ENCODE data around the gene FLT3LG.
A peak's percentile ranks its signal among the peaks of the same experiment; 100 is the strongest.

FLT3LG gene, protein sequence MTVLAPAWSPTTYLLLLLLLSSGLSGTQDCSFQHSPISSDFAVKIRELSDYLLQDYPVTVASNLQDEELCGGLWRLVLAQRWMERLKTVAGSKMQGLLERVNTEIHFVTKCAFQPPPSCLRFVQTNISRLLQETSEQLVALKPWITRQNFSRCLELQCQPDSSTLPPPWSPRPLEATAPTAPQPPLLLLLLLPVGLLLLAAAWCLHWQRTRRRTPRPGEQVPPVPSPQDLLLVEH

DNA sequence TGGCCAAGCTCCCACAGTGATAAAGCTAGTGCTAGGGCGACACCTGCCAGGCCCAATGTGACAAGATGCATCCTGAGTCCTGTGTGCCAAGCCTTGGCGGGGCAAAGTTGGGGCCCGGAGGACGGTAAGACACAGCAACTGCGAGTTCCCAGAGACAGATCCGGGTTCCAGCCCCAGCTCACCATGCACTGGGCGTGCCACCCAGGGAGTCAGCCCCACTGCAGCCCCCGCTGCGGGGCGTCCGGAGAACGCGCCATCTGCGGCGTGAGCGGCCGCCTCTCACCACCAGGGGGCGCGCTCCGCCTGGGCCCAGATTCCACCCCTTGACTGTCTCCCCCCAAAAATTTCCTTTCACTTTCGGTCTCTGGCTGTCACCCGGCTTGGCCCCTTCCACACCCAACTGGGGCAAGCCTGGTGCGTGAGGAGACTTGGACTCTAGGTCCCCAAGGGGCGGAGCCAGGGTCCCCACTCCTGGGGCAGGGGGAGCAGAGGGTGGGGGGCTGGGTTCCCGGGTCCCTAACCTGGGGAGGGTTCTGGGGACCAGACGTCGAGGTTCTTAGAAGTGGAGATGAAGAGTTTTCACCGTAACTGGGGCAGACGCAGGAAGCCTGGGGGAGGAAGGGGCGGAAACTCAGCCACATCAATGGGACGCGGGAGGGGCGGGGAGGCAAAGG, at the start of gene FLT3LG:
Gene FLT3LG, plus strand, starts transcription at position 348 of the 674 bp plus-strand sequence. CDS start 425 bp downstream, outside the sequence.
- intact Hi-C loops (cut with DNase I) = loop anchor here (2.0 kb wide), 1 partner anchor 73 kb away; no protein-coding TSS in a partner anchor
- DNase-seq = peak; percentile 24 to 85 (median 65)

DNA sequence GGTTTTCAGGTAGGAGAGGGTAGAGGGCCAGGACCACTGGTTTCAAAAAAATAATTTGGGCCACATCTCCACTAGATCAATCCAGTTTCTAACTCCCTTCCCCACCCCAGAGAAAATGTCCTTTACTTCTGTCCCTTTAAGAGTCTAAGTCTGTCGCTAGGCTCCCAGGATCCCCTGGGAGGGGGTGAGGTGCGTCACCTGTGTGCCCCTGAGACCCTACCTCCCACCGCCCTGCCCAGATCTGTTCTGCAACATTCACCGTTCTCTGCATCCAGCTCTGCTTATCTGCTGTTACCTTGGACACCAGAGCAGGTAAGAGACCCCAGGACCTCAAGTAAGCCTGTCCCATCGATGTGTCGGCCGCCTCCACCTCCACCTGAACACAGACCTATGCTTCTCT, 48.8 kb upstream of the FLT3LG start, which contains the start of gene GFY:
Gene GFY, plus strand, starts transcription at position 211 of the 400 bp plus-strand sequence. CDS start 1,043 bp downstream, outside the sequence.
- no peak for DNase-seq
- intact Hi-C loops (cut with DNase I) = no loop called here

DNA sequence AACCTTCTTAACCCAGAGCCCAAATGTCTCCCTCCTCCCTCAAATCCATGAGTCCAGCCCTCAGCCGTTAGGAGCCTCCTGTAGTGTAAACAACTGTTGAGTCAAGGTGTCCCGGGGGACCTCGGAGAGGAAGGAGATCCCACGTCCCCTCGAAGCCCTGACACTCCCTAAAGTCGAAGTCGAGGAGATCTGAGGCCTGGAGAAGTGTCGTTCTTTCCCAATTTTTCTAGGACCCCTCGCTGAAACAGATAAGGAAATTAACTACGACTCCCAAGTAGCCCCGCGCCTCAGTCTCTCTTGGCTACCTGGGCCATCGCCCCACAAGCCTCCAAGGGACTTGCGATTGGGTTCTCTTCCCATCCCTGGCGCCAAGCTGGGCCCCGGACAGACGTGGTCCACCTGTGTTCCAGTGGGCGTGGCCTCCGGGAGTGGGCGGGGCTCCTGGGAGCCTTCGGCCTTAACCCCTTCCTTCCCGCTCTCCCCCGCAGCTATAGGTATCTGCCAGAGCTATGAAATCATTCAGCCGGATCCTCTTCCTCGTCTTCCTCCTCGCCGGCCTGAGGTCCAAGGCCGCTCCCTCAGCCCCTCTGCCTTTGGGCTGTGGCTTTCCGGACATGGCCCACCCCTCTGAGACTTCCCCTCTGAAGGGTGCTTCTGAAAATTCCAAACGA, 48.0 kb upstream of the FLT3LG start:
- DNase-seq = no peak

DNA sequence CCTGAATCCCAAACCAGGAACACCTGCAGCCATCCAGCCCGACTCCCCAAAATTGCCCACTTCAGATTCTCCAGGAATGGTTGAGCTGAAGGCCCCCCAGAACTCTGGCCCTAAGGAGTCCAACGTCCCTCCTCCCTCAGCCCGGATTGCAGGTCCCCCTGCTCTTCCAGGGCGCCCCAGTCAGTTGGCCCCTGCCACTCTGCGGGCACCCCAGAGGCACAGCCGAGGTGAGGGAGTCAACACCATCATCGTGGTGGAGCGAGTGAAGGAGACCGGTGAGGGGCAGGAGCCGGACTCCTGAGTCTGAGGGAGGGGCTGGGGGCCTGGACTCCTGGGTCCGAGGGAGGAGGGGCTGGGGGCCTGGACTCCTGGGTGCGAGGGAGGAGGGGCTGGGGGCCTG, 46.7 kb upstream of the FLT3LG start:
- intact Hi-C loops (cut with DNase I) = no loop called here
- DNase-seq = no peak

More for the DNA sequence above, 48.0 kb upstream of the FLT3LG start:
- intact Hi-C loops (cut with DNase I) = no loop called here

DNA sequence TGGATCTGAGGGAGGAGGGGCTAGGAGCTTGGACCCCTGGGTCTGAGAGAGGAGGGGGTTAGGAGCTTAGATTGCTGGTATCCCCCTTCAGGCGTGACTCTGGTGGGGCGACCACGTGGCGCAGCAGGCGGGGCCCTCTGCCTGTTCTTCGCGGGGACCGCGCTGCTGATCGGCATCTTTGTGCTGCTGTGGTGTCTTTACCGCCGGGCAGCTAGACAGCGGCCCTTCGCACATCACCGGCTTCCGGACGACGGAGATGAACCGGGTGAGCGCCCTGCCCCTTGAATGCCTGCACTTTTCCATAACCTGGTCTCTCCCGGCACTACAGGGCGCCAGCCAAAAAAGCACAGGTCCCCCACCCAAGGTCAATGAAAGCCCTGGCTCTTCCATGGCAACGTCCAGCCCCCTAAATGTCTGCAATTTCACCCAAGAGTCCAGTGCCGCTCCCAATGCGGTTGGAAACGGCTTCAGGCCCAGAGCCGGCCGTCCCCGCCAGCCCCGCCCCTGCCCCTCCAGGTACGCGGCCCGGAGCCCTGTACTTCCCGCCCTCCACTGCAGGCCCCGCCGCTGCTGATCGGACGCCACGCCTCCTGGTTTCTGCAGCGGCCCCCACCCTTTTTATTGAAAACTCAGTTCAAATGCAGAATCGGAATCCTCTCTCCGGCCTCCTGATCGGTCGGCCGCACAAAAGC, 46.0 kb upstream of the FLT3LG start:
- intact Hi-C loops (cut with DNase I) = no loop called here
- no peak for DNase-seq

DNA sequence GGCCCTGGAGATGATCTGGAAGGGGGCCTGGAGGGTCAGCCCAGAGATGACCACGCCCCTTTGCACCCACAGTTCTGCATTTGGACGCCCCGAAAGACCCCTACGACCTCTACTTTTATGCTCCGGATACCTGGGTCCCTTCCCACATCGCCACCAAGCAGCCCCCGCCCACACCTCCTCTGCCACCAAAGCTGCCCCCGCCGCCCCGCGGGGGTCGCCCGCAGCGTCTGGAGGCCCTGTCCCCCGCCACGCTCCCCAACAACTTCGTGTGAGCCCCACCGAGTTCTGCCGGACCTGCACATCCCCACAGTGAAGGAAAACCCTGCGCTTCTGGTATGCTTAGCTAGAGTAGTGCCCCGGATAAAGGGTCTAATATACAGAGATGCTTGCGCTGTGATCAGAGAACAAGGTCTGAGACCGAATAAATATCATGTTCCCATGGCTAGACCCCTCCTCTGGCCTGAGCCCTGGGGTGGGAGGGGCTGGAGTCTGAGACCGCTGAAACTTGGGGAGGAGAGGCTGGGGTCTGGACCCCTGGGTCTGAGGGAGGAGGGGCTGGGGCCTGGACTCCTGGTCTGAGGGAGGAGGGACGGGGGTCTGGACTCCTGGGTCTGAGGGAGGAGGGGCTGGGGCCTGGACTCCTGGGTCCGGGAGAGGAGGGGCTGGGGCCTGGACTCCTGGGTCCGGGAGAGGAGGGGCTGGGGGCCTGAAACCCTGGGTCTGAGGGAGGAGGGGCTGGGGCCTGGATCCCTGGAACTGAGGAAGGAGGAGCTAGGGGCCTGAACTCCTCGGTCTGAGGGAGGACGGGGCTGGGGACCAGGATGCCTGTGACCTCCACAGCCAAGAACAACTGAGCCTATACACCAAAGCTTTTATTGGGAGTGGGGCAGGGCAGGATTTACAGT, 45.2 kb upstream of the FLT3LG start:
- DNase-seq = no peak
- intact Hi-C loops (cut with DNase I) = no loop called here

DNA sequence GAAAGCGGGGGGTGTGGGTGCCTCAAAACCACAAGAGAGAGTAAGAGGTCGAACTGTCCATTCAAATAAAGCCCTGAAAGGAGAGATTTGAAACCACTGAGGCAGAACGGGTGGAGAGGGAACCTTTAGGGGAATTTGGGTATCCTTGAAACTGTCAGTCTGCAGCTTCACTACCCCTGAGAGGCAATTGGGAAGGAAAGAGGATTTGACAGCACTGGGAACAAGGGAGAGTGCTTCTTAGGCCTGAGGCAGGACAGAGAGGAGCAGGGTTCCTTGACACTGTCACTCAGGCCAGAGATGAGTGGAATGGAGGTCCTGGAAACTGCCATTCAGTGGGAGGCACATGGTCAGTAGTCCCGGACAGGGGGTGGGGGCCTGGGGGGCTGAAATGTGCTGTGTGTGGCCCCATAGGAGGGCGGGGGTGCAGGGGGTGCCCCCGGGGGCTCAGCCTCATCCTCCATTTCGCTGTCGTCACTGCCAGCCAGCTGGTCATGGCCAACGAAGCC, 43.8 kb upstream of the FLT3LG start:
- intact Hi-C loops (cut with DNase I) = no loop called here

DNA sequence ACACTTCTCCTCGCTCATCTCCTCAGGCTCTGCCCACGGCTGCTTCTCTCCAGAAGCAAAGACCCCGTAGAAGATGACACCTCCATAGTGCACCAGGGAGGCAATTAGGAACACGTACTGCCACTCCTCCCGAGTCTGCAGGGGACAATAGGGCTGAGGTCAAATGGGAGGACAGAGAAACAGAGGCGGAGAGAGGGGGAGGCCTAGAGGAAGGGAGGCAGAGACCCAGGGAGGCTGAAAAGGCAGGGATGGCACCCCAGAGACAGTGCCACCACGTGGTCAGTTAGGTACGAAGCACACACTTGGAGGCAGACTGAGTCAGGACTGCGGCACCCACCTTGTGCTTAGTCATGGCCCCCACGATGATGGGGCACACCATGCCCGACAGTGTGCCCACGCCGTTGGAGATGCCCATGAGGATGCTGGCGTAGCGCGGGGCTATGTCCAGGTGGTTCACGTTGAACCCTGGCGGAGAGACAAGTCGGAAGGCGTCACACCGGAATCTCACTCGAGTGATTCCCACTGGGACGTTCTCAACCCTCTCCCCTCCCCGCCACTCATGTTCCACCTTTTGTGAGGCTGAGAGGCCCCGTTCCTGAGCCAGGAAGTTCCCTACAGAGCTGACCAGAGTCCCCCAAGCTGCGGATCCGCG, 43.2 kb upstream of the FLT3LG start:
- intact Hi-C loops (cut with DNase I) = no loop called here
- no peak for DNase-seq

More for the DNA sequence above, 43.8 kb upstream of the FLT3LG start:
- no peak for DNase-seq

DNA sequence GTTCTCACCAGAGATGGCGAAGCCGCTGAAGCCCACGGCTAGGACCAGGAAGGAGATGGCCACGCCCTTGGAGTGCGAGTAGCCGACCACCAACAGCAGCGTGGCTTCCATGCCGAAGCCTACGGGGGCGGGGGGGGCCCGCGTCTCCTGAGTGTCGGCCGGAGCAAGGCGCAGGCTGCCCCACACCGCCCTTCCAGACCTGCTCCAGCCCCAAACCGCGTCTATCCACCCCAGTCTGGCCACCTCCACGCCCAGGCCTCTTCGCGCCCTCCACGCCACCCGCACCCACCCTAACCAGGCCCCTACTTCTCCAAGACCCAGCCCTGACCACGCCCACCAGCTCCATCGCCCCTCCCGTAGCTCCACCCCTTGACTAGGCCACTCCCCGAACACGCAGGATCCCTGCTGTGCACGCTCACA, 42.7 kb upstream of the FLT3LG start:
- DNase-seq = no peak
- intact Hi-C loops (cut with DNase I) = no loop called here

DNA sequence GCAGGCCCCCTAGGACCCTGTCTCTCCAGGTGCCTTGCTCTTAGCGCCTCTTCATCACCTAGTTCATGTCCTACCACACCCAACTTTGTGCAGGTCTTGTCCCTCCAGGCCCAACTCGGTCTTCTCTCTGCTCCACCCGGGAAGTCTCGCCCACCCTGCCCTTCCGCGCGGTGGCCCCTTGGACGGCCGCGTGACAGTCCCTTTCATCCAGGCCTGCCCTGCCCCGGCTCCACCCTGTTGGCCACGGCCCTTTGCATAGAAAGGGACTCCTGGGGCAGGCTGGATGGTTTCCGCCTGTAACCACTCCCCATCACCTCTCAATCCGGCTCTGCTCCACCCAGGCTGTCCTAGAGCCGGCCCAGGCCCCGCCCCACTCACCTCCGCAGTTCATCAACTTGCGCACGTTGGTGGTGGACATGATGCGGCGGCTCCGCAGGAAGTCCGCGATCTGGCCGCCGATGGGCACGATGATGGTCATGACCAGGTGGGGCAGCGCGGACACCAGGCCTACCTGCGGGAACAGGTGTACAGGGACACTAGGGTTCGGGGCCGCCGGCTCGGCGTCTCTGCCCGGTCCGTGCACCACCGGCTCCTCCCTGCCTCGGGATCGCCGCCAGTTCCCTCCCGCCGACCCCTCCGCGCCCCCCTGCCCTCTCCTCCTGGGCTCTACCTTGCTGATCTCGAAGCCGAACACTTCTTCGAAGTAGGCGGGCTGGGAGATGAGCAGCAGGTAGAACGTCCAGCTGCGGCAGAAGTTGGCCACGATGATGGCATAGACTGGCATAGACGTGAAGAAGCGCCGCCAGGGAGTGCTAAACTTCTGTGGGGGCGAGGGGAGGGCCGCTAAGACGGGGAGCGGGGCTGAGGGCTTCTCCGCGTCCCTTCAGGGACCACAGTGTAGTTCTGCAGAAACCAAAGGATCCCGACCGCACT, 41.6 kb upstream of the FLT3LG start:
- DNase-seq = no peak
- intact Hi-C loops (cut with DNase I) = no loop called here

DNA sequence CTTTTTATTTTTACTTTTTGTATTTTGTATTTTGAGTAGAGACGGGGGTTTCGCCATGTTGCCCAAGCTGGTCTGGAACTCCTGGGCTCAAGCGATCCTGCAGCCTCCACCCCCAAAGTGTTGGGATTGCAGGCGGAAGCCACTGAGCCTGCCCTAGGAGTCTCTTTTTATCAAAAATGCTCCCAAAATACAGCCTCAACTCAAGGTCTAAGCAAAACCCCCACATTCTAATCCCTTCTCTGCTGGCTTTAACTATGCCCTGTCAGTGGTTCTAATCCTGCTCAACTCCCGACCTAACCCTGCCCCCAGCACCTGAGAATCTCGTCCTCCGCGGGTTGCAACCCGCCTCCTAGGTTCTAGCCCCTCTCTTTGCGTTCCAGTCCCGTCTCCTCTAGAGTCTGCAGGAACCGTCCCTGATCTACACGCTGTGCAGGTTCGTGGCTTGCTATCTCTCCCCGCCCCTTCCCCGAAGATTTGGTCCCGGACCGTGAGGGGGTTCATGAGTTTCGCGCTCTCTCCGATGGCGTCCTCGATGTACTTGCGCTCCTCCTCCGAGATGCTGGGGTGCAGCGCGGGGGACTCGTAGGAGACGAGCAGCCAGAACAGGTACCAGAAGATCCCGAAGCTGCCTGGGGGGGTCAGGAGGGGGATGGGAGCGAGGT, 40.6 kb upstream of the FLT3LG start:
- intact Hi-C loops (cut with DNase I) = no loop called here
- no peak for DNase-seq

DNA sequence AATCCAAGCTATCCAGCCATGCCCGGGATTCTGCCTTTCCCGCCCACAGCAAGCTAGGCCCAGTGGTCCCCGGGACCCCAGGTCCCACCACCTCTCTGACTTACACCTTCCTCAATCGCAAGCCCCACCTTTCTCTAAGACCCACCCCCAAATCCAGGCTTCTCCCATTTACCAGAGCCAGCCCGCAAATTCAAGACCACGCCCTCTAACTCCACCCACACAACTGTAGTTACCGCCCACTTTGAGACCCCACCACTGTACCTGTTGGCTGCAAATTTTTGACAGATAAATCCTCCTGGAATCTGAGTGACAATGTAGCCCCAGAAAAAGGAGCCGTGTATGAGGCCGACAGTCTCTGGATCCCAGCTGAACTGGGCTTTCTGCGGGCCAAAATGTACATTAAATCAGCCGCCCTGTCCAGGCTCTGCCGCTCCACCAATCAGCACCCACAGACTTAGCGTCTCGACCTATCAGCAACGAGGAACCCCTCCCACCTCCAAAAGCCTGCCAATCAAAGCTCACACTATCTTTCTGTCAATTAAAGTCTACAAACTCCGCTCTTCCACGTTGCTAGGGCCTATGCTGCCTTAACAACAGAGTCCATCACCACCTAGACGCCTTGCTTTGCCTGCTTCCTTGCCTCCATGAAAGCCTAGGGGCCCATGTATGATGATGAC, 39.0 kb upstream of the FLT3LG start:
- no peak for DNase-seq
- intact Hi-C loops (cut with DNase I) = no loop called here

DNA sequence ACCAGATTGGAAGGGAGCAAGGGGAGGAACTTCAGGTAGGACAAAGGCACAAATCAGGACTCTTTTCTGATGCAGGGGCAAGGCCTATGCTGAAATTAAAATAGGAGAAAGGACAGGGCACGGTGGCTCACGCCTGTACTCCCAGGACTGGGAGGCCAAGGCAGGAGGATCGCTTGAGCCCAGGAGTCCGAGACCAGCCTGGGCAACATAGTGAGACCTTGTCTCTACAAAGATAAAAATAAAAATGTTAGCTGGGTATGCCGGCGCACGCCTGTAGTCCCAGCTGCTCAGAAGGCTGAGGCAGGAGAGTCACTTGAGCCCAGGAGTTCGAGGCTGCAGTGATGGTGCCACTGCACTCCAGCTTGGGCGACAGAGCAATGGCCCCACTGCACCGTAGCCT, 38.3 kb upstream of the FLT3LG start:
- intact Hi-C loops (cut with DNase I) = no loop called here
- DNase-seq = no peak

DNA sequence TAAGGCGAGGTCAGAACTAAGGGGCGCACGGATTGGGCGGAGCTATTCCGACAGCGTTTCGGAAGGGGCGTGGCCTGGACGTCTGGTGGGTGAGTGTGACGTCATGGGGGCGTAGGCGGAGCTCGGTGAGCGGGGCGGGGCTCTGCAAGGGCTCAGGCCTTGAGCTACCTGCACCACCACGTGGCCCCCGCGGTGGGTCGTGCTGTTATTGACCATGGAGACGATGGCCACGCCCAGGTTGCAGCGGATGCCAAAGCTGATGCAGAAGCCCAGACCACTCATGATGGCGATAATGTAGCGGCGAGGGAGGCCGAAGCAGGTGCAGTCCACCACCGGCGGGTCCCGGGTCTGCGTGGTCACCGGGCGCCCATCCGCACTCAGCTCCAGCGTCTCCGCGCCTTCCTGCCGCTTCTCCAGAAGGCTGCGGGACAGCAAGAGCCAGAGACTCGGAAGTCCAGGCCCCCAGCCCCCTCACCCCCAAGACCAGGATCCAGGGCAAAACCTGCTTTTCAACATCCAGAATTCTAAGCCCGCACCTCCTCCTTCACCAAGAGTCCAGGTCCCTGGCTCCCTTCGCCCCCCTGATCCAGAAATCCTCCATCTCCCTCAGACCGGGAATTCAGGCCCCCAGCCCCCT, 37.5 kb upstream of the FLT3LG start:
- intact Hi-C loops (cut with DNase I) = no loop called here
- no peak for DNase-seq

DNA sequence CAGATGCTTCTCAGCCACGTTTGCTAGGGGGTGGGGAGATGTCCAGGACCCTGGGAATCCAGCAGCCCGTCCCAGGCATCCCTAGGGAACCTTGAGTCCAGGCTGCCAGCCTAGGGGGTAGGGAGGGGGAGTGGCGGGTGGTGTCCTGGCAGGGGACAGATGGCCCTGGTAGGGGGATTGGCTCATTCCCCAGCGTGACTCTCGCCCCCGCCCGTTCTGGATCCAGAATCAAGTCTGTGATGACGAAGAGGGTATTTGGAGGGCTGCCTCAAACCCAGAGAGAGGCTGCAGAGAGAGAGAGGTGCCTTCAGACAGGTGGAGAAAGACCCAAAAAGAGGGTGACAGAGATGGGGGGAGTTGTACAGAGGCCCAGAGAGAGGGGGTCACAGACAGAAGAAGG, 36.8 kb upstream of the FLT3LG start:
- intact Hi-C loops (cut with DNase I) = no loop called here

More for the DNA sequence above, 36.8 kb upstream of the FLT3LG start:
- DNase-seq = no peak

Measured in head of caudate nucleus (tissue), 42 donors.